K562 (cell line): ENCODE results near the gene SPATA2. TPM values are rescaled to one million over a fixed set of nuclear protein-coding genes. Genes with fewer than 3 reads are reported as not detected.

Source experiments
- CBX3 ChIP-seq, 2 experiments: IDR thresholded peaks; 1 replicate in 1 of 2; 2 replicates in 1 of 2; pipeline ENCODE4 v1.6.1; 2012; ENCODE audit warnings: inconsistent platforms in 2 of 2, low read length in 2 of 2, borderline replicate concordance in 1 of 2, control low read depth in 1 of 2
- EGR1 ChIP-seq: fragments of 450-650 bp; conservative IDR thresholded peaks from 2 replicates; pipeline ENCODE4 v1.6.1; 2017; ENCODE audit warnings: mild to moderate bottlenecking
- FIP1L1 ChIP-seq: fragments of 200-400 bp; formaldehyde crosslinking; IDR thresholded peaks from 2 replicates; pipeline ENCODE4 v1.6.1; 2018; ENCODE audit warnings: mild to moderate bottlenecking, low read depth, low read length; ENCODE audit not compliant: poor library complexity, severe bottlenecking
- NR1H2 ChIP-seq: sonication (generic); formaldehyde crosslinking; IDR thresholded peaks from 2 replicates; pipeline ENCODE4 v1.4.0; 2020; ENCODE audit warnings: mild to moderate bottlenecking, missing genetic modification reagents
- PHB2 ChIP-seq: fragments of 450-650 bp; IDR thresholded peaks from 2 replicates; pipeline ENCODE4 v1.6.1; 2017; ENCODE audit warnings: low read depth
- POLR2G ChIP-seq: fragments of 200-400 bp; formaldehyde crosslinking; IDR thresholded peaks from 2 replicates; pipeline ENCODE4 v1.6.1; 2017; ENCODE audit warnings: low read depth, mild to moderate bottlenecking, antibody characterized with exemption, low read length, moderate library complexity
- RBBP5 ChIP-seq: fragments of 200-600 bp; sonication (generic); IDR thresholded peaks from 2 replicates; pipeline ENCODE4 v1.6.1; 2012; ENCODE audit warnings: borderline replicate concordance, mild to moderate bottlenecking, low read length, control low read depth, inconsistent platforms; ENCODE audit not compliant: insufficient read depth, poor library complexity, severe bottlenecking
- SLC30A9 ChIP-seq: fragments of 250-450 bp; sonication (Bioruptor Pico); IDR thresholded peaks from 2 replicates; pipeline ENCODE4 v1.8.0; 2022; ENCODE audit warnings: mild to moderate bottlenecking, moderate library complexity
- SMARCB1 ChIP-seq: IDR thresholded peaks from 2 replicates; pipeline ENCODE4 v1.6.1; 2011; ENCODE audit warnings: improper control_type of control experiment, low read depth; ENCODE audit not compliant: insufficient read length
- SMC3 ChIP-seq: conservative IDR thresholded peaks from 2 replicates; pipeline ENCODE4 v1.6.1; 2011; ENCODE audit warnings: low read depth, low read length, improper control_type of control experiment; ENCODE audit not compliant: insufficient read depth
- XRCC3 ChIP-seq: fragments of 450-650 bp; IDR thresholded peaks from 2 replicates; pipeline ENCODE4 v1.6.1; 2017; ENCODE audit warnings: mild to moderate bottlenecking, moderate library complexity
- ZNF217 ChIP-seq: sonication (generic); formaldehyde crosslinking; IDR thresholded peaks from 2 replicates; pipeline ENCODE4 v1.8.0; 2022; ENCODE audit warnings: mild to moderate bottlenecking, missing genetic modification reagents
- ZNF23 ChIP-seq: fragments of 250-450 bp; sonication (Bioruptor Pico); IDR thresholded peaks from 2 replicates; pipeline ENCODE4 v1.4.0; 2020; ENCODE audit warnings: mild to moderate bottlenecking
- polyA plus RNA-seq, 8 experiments: library from polyadenylated mRNA; depleted of rRNA in 4 of 8; stranded (reverse) in 5 of 8; unstranded in 3 of 8; fragments of >200 nt; fragmentation: Nextera tagmentation in 2 of 8; fragmentation: Illumina TruSeq in 1 of 8; extraction: Ambion mirVana in 2 of 8; extraction: Trizol in 1 of 8; gene quantifications; 2 replicates each; pipeline versions ENCODE4 v1.2.1 to v1.2.3, GENCODE V29; 2011 to 2014; ENCODE audit warnings: inconsistent platforms in 1 of 8, missing spikeins in 1 of 8
- total RNA-seq, 7 experiments: library from RNA; depleted of rRNA in 6 of 7; stranded (reverse); fragments of >200 nt in 6 of 7; fragmentation: Illumina TruSeq in 2 of 7; extraction: Trizol in 2 of 7; gene quantifications; 2 replicates each; pipeline versions ENCODE4 v1.2.1 to v1.2.3, GENCODE V29; 2011 to 2021; ENCODE audit warnings: low replicate concordance in 1 of 7
- TF ChIP-seq, protein P1 (sequence below), 2 experiments: fragments of 200-800 bp in 1 of 2; sonication (Bioruptor generic) in 1 of 2; sonication (generic) in 1 of 2; formaldehyde crosslinking in 1 of 2; IDR thresholded peaks in 1 of 2; conservative IDR thresholded peaks in 1 of 2; 2 replicates each; pipeline versions ENCODE4 v1.5.0 to v1.6.1; 2016 to 2020; ENCODE audit warnings: missing compliant biosample characterization in 1 of 2, missing genetic modification characterization in 1 of 2, missing genetic modification reagents in 1 of 2
- TF ChIP-seq, protein P2 (sequence below), 2 experiments: IDR thresholded peaks; 2 replicates each; pipeline ENCODE4 v1.6.1; 2012; ENCODE audit warnings: improper control_type of control experiment in 2 of 2, low read depth in 2 of 2, low read length in 2 of 2, borderline replicate concordance in 1 of 2
- TF ChIP-seq, protein P3 (sequence below): fragments of 250-450 bp; sonication (Bioruptor Pico); IDR thresholded peaks from 2 replicates; pipeline ENCODE4 v1.4.0; 2020; ENCODE audit warnings: mild to moderate bottlenecking, moderate library complexity, borderline replicate concordance
- TF ChIP-seq, protein P4 (sequence below): fragments of 200-800 bp; sonication (Bioruptor generic); IDR thresholded peaks from 2 replicates; pipeline ENCODE4 v1.6.1; 2017; ENCODE audit warnings: missing genetic modification characterization, missing compliant biosample characterization

Gene SPATA2
- total and polyA plus RNA-seq, 9 of the 15 experiments (the other 6 are each of a cell fraction or from before 2014, with no cell fraction given), result 0.46 to 8.2 (median 2.7) TPM

DNA sequence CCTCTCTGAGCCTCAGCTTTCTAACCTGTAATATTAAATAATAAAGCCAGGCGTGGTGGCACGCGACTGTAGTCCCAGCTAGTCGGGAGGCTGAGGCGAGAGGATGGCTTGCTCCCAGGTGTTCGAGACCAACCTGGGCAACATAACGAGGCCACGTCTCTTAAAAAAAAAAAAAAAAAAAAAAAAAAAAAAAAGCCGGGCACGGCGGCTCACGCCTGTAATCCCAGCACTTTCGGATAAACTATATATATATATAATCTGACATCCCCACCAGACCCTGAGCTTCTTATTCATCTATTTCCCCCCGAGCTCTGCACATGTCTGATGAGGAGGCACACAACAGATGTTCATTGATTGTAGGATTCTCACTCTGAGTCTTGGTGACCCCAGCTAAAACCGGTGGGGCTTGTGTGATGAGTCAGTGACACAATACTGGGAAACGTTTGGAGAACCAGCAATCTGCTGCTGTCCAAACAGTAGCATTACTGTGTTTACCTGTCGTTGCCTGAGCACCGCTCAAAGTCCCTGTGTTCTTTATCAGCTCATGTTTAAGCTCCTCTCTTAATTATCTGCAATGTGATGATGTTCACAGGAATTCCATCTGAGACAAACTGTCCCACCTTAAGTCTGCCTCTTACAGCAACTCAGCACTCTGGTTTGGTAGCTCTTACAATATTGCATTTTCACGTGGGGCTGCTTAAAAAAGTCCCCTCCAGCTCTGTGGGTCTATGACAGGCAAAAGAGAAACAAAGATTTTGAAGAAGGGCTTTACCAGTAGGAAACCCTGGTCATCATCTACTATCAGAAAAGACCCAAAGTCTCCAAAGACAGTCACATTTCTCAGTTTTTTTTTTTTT, 1.0 kb upstream of the SPATA2 start (continued):
- TF ChIP-seq, protein P1, sequence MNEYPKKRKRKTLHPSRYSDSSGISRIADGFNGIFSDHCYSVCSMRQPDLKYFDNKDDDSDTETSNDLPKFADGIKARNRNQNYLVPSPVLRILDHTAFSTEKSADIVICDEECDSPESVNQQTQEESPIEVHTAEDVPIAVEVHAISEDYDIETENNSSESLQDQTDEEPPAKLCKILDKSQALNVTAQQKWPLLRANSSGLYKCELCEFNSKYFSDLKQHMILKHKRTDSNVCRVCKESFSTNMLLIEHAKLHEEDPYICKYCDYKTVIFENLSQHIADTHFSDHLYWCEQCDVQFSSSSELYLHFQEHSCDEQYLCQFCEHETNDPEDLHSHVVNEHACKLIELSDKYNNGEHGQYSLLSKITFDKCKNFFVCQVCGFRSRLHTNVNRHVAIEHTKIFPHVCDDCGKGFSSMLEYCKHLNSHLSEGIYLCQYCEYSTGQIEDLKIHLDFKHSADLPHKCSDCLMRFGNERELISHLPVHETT (CRISPR knock-in tag; conservative IDR thresholded peaks at IDR 0.05 in 1 of 2, IDR thresholded peaks at IDR 0.05 in 1 of 2), result no peak
- TF ChIP-seq, protein P2, sequence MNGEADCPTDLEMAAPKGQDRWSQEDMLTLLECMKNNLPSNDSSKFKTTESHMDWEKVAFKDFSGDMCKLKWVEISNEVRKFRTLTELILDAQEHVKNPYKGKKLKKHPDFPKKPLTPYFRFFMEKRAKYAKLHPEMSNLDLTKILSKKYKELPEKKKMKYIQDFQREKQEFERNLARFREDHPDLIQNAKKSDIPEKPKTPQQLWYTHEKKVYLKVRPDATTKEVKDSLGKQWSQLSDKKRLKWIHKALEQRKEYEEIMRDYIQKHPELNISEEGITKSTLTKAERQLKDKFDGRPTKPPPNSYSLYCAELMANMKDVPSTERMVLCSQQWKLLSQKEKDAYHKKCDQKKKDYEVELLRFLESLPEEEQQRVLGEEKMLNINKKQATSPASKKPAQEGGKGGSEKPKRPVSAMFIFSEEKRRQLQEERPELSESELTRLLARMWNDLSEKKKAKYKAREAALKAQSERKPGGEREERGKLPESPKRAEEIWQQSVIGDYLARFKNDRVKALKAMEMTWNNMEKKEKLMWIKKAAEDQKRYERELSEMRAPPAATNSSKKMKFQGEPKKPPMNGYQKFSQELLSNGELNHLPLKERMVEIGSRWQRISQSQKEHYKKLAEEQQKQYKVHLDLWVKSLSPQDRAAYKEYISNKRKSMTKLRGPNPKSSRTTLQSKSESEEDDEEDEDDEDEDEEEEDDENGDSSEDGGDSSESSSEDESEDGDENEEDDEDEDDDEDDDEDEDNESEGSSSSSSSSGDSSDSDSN (IDR thresholded peaks at IDR 0.05; ENCODE audit: borderline replicate concordance in 1 of 2, low read depth in 2 of 2, low read length in 2 of 2), result no peak
- TF ChIP-seq EGR1 (no peak), CBX3 (IDR thresholded peaks at IDR 0.05; ENCODE audit: borderline replicate concordance in 1 of 2, low read length in 2 of 2) (no peak; a peak in 1 of 3 replicates), XRCC3 (no peak), ZNF23 (no peak), SLC30A9 (CRISPR knock-in tag) (no peak), FIP1L1 (no peak), SMARCB1 (no peak), POLR2G (no peak), SMC3 (no peak), RBBP5 (no peak), PHB2 (no peak), ZNF217 (no peak), NR1H2 (no peak)
- TF ChIP-seq, protein P3, sequence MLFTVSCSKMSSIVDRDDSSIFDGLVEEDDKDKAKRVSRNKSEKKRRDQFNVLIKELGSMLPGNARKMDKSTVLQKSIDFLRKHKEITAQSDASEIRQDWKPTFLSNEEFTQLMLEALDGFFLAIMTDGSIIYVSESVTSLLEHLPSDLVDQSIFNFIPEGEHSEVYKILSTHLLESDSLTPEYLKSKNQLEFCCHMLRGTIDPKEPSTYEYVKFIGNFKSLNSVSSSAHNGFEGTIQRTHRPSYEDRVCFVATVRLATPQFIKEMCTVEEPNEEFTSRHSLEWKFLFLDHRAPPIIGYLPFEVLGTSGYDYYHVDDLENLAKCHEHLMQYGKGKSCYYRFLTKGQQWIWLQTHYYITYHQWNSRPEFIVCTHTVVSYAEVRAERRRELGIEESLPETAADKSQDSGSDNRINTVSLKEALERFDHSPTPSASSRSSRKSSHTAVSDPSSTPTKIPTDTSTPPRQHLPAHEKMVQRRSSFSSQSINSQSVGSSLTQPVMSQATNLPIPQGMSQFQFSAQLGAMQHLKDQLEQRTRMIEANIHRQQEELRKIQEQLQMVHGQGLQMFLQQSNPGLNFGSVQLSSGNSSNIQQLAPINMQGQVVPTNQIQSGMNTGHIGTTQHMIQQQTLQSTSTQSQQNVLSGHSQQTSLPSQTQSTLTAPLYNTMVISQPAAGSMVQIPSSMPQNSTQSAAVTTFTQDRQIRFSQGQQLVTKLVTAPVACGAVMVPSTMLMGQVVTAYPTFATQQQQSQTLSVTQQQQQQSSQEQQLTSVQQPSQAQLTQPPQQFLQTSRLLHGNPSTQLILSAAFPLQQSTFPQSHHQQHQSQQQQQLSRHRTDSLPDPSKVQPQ (CRISPR knock-in tag), result no peak
- TF ChIP-seq, protein P4, sequence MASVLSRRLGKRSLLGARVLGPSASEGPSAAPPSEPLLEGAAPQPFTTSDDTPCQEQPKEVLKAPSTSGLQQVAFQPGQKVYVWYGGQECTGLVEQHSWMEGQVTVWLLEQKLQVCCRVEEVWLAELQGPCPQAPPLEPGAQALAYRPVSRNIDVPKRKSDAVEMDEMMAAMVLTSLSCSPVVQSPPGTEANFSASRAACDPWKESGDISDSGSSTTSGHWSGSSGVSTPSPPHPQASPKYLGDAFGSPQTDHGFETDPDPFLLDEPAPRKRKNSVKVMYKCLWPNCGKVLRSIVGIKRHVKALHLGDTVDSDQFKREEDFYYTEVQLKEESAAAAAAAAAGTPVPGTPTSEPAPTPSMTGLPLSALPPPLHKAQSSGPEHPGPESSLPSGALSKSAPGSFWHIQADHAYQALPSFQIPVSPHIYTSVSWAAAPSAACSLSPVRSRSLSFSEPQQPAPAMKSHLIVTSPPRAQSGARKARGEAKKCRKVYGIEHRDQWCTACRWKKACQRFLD (CRISPR knock-in tag), result no peak
